DMS53 treated with DMSO at 0.1 percent for 48 hours (cell line): ENCODE measurements around the gene RFX4.
A peak's percentile ranks its signal among the peaks of the same experiment; 100 is the strongest.
"Not testable (repeated sequence)": the region's sequence is repeated elsewhere in the genome, so short reads cannot be mapped to it uniquely, and the experiment has no call there.

Experiments
- DNase-seq: peaks from one replicate; lab custom pipeline; 2025; ENCODE audit not compliant: unreplicated experiment; lab: John Stamatoyannopoulos, UW

RFX4 gene

DNA sequence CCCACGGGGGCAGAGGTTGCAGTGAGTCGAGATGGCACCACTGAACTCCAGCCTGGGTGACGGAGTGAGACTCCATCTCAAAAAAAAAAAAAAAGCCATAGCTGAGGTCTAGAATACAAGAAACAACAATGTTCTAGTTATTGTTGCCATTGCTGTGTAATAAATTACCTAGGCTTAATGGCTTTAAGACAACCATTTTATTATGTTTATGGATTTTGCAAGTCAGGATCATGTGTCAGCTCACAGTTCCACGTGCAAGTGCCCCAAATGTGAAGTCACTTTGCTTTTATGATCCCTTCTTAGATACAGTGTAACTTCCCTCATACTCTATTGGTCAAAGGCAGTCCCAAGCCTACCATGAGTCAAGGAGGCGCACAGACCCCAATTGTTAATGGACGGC is 142.1 kb downstream of the RFX4 start:
- DNase-seq: no peak

DNA sequence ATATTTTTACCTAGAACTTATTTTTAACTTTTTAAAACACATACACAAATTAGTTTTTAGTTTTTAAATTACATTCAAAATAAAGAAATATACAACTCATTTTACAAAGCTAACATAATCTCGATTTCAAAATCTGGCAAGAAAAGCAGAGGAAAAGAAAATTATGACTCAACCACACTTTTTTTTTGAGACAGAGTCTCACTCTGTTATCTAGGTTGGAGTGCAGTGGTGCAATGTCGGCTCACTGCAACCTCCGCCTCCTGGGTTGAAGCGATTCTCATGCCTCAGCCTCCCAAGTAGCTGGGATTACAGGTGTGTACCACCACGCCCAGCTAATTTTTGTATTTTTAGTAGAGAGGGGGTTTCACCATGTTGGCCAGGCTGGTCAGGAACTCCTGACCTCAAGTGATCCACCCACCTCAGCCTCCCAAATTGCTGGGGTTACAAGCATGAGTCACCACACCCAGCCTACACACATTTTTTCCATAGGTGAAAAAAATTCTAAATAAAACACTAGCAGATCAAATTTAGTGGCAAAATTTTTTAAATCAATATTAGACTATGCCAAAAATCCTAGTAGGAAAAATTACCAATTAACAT is 143.9 kb downstream of the RFX4 start:
- DNase-seq: not testable (repeated sequence)

DNA sequence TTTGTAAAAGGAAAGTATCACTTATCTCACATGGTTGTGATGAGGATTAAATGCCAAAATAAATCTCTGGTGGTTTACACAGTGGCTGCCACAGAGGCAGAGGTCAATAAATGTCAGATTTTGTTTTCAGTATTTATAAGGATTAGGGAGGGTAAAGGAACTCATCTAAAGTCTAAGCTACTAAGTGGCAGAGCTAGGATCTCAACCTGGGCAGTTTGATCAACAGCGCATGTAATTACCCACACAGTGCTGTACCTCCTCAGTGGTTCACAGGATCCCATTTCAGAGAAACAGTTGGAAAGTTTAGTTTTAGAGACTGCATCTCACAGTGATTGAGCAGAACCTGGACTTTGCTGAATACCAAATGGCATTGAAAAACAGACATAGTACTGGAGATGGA is 146.8 kb downstream of the RFX4 start:
- DNase-seq: no peak

DNA sequence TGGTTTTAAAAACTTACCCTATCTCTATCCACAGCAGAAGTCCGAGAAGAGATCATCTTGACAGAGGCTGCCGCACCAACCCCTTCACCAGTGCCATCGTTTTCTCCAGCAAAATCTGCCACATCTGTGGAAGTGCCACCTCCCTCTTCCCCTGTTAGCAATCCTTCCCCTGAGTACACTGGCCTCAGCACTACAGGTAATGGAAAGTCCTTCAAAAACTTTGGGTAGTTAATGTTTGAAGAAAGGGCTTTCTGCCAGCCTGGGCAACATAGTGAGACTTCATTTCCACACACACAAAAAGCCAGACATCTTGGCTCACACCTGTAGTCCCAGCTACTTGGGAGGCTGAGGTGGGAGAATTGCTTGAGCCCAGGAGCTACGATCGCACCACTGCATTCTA is 150.1 kb downstream of the RFX4 start:
- DNase-seq: no peak

DNA sequence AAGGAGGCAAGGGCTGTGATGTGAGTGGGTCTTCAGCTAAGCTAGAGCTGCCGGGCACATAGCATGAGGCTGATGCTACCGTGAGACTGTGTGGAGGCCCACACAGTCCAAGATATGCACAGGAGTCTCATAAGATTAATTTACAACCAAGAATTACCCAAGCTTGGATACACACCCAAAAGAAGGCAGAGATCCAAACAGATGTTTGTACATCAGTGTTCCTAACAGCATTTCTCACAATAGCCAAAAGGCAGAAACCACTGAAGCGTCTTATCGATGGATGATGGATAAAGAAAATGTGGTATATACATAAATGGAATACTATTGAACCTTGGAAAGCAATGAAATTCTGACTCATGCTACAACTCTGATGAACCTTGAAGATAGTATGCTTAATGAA is 150.9 kb downstream of the RFX4 start:
- no peak for DNase-seq

DNA sequence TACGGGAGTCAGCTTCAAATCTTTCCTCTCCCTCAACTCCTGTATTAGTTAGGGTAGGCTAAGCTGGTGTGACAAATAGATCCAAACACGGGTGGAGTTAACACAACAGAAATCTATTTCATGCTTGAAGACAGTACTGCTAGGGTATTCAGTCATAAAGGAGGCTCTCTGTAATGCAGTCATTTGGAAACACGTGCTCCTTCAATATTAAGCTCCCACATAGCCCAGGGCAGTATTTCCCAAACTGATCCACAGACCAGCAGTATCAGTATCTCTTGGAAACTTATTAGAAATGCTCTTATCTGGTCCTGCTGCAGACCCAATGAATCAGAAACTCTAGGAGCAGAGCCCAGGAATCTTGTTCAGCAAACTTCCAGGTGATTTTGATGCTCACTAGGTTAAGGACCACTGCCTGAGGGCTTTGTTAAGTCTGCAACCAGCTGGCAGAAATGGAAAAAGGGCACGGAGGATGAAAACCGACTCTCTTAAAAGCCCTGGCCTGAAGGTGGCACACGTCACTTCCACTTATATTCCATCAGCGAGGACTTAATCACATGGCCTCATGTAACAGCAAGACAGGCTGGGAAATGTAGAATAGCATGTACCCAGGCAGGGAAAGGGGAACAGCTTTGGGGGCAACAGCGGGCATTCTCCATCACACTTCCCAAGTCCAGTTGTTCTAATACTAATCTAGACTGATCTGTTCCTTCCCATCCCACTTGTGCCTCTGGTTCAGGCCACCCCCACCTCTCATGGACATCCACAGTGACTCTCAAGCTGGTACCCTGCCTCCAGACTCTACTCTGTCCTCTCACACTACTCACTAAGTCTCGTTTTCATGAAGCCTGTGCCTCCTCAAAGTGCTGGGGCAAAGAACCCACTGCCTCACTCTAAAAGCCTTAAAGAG is 153.5 kb downstream of the RFX4 start:
- no peak for DNase-seq

DNA sequence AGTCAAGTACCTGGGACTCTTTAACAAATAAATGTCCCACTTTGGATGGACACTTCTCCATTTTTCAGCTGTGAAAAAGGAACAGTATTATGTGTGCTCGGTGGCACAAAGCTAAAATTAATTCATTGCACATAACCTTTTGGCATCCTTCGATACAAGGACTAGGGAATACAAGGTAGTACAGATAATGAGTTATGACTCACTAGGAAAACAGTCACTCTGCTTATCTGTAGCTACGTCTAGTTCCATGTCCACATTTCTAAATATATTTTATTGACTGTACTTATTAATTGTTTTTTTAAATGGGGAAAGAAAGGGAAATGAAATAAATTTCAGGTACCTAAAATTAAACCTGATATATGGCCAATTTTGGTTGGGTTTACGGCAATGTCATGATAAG is 156.5 kb downstream of the RFX4 start:
- DNase-seq: peak; percentile 2

DNA sequence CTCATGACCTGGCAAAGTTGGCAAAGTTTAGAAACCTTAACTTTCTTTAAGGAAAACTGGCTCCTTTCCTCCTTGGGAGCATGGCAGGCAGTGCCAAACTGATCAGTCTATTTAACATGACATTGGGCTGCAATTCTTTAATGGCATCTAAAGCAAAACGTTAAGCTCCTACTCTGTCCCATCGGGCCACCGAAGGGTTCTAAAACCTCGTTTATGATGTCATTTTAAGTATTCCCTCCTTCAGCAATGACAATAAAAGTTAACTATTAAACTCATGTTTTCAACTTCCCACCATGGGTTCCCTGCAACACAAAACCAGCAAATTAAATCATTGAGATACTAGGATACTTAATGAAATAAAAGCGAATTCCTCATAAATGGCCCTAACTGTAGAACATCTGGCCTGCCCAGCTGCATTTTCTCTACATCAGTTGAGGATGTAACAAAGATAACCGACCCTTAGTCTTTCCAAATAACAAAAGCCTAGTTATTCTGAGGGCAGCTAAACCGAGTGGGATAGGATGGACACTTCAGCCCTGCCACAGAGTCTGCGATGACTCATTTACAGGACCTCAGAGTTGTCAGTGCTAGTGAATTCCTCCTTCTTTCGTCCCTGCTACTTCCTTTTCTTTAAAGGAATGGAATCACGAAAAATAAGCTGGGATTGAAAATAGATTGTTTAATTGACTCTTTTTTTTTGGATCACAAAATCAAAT is 157.2 kb downstream of the RFX4 start:
- DNase-seq: no peak

DNA sequence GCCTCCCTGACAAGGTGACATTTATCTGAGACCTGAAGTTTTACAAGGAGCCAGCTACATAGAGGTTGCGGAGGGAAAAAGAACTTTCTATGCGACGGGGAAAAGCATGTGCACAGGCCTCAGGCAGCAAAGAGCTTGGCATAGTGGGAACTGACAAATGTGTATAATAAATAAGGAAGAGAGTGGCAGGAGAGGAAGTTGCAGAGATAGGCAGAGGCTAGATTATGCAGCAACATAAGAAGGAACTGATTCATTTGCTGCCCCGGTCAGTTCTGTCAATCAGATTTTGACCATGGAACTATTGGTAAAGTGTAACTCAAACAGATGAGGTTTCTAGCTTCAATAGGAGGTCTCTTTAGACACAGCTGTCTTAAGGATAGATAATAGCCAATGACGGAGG is 158.0 kb downstream of the RFX4 start:
- DNase-seq: no peak

DNA sequence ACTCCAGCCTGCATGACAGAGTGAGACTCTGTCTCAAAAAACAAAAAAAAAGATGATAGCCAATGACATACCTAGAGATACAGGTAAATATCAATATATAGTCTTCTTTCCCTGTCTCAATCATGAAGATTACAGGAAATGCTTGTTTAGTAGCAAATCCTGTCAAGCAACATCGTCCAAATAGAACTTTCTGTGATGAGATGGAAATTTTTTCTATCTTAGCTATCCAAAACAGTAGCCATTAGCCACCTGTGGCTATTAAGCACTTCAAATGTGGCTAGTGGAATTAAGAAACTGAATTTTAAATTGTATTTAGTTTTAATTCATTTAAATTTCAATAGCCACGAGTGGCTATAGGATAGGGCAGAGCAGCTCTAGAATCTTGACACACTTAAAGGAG is 158.4 kb downstream of the RFX4 start:
- DNase-seq: no peak

DNA sequence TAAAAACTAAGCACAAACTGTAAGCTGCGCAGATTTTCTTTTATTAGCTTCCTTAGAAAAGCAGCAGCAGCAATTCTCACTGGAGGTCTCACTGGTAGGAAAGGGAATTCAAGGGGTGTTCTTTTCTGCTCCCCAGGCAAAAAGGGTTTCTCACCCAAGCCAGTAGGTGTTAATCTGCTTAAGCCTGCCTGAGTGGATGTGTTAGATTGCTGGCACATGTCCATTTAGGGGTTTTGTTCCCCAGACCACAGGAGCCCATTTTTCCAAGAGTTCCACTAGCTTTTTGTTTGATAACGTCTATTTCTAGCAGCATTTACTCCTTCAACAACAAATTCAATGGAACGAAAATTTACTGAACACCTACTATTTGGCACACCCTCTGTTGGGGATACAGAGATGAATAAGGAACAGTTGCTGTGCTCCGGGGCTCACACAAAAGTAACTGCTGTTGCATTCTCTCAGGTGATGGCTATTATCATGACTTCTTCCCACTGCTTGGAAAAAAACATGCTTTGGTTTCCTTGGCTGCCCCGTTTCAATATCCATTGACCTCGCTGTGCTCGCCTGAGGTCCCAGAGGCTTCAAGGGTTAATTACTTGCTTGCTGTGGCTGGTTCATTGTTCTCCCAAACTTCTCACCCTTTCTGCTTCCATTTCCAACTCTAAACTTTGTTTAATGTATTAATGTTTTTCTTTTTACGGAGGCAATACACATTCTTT is 160.6 kb downstream of the RFX4 start:
- DNase-seq: no peak

DNA sequence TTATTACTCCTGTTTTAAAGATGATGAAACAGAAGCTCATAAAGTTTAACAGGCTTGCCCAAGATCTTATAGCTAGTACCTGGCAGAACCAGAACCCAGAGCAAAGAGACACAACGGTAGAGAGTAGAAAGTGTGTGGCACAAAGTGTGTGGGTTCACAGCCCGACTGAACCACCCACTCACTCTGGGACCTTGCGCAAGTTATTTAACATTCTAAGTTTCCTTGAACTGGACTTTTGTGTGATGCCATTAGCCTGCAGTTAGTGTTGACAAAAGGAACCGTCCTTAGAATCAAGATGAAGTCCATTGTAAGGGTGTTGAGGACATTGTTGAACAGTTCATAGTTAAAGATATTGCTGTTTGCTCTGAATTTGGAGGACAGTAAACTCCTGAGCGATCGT is 161.8 kb downstream of the RFX4 start:
- no peak for DNase-seq

DNA sequence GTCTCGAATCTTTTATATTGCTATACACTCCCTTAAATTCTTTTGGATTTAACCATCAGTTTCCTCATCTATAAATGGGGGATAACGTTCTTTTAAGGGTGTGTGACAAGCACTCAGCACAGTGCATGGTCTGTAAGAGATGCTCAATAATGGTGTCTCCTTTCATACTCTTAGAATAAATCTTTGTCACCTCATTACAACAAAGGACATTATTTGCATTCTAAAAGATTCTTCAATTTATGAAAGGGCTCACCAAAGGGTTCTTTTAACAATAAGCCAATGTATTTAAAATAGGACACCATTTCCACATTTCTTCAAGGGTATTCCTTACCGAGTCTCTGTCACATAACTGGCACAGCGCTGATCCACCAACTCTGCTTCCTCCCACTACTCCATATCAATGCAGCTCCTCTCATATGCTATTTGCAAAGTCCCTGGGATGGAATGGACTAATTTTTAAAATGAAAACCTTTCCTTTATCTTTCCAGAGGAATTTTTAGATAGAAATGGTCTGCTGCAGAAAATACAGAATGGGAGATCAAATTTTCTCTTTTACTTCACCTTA is 162.5 kb downstream of the RFX4 start:
- DNase-seq: no peak

DNA sequence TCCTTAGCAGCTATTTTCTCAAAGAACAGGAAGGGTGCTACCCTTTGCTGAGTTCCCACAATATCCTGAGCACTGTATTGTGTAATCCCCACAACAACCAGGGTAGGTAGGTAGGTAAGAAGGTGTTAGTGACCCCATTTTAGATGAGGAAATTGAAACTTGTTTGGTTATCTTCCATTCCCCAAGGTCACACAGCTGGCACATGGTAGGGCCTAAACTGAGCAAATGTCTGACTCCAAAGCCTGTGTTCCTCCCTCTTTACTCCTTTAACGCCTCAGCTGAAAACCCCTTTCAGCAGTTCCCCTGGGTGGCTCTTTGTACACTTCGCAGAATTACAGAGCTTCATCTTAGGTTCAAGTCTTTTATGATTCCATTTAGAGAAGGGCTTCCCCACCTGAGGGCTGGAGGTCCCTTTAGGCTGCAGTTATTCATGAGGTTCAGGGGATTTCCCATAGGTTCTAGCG is 165.2 kb downstream of the RFX4 start:
- no peak for DNase-seq

DNA sequence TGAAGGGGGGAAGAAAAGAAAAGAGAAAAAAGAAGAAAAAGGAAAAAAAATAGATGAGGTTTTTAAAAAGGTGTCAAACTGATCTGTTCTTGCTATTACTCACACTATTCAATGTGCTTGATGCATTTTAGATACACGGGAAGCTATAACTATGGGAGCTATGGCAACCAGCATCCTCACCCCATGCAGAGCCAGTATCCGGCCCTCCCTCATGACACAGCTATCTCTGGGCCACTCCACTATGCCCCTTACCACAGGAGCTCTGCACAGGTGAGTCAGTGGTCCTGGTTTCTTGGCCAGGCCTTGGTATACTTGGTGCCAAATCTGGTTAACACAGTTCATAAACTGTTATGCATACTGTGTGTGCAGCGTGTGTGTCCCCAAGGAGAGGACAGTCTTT is 167.7 kb downstream of the RFX4 start:
- DNase-seq: no peak

DNA sequence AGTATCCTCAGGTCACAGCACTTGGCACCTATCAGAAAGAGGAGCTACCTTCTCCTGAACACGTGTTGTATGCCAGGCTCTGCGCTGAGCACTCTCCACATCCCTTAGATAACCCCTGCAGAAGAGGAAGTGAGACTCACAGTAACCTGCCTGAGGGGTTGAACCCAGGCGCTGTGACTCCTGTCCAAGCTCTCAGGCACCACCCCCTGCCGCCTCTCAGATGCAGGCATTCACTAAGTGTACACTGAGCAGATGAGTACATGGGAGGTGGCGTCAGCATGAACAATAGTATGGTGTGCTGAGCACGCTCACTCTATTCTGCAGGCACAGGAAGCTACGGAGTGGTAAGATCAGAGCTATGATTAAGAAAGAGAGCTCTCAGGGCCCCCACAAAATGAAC is 170.7 kb downstream of the RFX4 start:
- DNase-seq: no peak

DNA sequence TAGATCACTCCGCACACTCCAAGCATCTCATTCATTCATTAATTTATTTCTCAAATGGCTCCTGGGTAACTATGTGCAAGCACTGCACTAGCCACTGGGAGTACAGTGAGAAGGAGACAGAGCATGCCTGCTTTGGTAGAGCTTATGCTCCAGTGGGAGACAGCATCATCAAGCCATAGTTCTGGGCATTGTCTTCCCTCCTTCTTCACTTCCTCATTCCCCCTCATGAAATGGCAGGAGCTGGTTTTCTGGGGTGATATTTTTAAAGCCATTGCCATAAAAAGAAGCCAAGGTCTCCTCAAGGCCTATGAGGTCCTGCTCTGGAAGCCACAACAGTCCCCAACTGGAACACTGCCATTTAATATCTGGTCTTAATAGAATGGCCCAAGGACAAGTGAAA is 171.5 kb downstream of the RFX4 start:
- no peak for DNase-seq

DNA sequence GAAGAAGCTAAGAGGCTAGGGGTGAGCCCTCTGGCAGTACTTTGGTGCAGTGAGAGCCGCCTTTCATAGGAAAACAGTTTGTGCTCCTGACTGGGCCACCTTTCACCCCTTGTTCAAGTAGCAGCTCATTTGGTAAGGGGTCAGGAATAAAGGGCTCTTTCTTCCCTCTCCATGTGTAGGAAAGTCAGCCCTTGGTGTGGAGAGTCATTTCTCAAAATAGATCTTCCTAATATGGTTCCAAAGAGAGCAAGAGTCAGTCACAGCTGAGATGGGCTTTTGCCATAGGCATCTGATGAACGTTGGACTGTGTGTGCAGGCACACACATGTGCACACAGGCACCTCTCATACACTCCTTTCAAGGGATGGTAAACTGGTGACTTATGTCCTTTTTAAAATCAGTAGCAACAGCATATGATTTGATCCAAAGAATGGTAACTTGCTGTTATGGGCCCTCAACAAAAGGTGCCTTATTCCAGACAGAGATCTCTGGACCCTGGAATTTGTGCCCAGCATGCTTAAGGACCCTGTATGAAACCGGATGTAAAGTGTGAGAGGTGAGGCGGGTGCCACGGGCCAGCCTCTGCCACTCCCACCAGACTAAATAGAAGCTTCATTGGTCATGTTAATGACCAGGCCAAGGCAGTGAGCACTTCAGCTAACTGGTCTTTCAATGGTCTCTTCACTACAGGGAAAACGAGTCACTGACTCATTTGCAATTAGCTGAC is 175.0 kb downstream of the RFX4 start:
- no peak for DNase-seq

DNA sequence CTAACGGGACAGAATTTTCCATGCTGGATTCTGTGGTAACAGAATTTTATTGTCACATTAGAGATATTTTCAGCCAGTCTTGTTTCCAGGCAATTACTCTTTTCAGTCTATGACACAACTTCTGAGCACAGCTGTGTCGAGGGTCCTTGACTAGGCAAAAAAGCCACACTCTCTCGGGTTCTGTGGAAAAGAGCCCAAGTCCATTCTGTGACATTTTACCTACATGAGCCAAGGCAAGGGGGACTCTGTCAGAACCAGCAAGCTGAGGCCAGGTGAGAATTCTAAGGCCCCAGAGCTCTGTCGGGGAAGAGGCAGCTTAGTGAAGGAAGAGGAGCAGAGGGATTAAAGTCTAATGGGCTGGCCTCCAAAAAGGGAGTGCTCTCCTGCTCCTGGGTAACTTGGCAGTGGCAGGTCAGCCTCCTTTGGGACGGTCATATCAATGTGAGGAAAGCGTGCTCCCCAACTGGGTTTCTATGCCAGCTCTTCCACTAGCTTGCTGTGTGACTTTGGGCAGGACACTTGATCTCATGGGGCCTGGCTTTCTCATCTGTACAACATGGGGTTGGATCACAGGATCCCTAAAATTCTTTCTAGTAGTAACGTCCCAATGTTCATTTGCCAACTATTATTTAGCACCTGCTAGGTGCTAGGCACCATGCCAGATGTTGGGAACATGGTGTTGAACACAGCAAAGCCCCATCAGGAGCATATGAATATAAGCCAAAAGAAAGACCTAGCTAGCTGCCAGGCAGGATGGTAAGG is 175.7 kb downstream of the RFX4 start:
- DNase-seq: no peak
